Heart right ventricle (tissue), 16 donors: Measurements from ENCODE around the gene NCAM1. TPM values are rescaled to one million over a fixed set of nuclear protein-coding genes. Genes with fewer than 3 reads are reported as not detected.

Source experiments
- ATAC-seq, 8 donors: fragments of 200-7000 bp; cut with Tn5 transposase; one replicate each; pipeline ENCODE4 v1.9.1; 2020; ENCODE audit warnings: mild to moderate bottlenecking in 8 of 8, moderate library complexity in 8 of 8, moderate number of reproducible peaks in 1 of 8
- DNase-seq, 2 donors: peaks; one replicate each; pipeline ENCODE4 v3.0.0-alpha.2; 2020
- H3K27ac ChIP-seq, 10 donors: fragments of 200-600 bp; sonication (generic) in 2 of 10; one replicate each; pipeline versions ENCODE4 v1.5.0 to v1.8.0; 2020 to 2022; ENCODE audit warnings: mild to moderate bottlenecking in 3 of 10
- H3K27me3 ChIP-seq, 7 donors: fragments of 200-600 bp; one replicate each; pipeline ENCODE4 v1.8.0; 2021 to 2022; ENCODE audit warnings: mild to moderate bottlenecking in 2 of 7
- H3K36me3 ChIP-seq, 9 donors: fragments of 200-600 bp; sonication (generic) in 1 of 9; one replicate each; pipeline versions ENCODE4 v1.5.0 to v1.8.0; 2020 to 2022; ENCODE audit warnings: mild to moderate bottlenecking in 2 of 9
- H3K4me1 ChIP-seq, 9 donors: fragments of 200-600 bp; sonication (generic) in 1 of 9; one replicate each; pipeline versions ENCODE4 v1.5.0 to v1.8.0; 2020 to 2022; ENCODE audit warnings: mild to moderate bottlenecking in 4 of 9
- H3K4me3 ChIP-seq, 10 donors: fragments of 200-600 bp; sonication (generic) in 2 of 10; one replicate each; pipeline versions ENCODE4 v1.5.0 to v1.8.0; 2020 to 2022; ENCODE audit warnings: mild to moderate bottlenecking in 7 of 10, moderate library complexity in 2 of 10
- H3K9me3 ChIP-seq, 11 donors: fragments of 200-600 bp in 10 of 11; sonication (generic) in 2 of 11; one replicate each; pipeline versions ENCODE4 v1.5.0 to v1.8.0; 2013 to 2022; ENCODE audit warnings: mild to moderate bottlenecking in 2 of 11, control low read depth in 1 of 11, moderate library complexity in 1 of 11
- WGBS, 2 donors: extraction: QIAGEN DNeasy Blood & Tissue Kit; methylation state at CpG; one replicate each; pipeline ENCODE4 v1.1.7; 2013; ENCODE audit warnings: inconsistent platforms in 1 of 2; 5-methylcytosine and 5-hydroxymethylcytosine counted together
- intact Hi-C, 10 donors: fragments of 100-400 bp; cut with DNase I; formaldehyde crosslinking; loops; one replicate each; pipeline versions ENCODE4 v1.11.1 to v1.14.2; 2022
- polyA plus RNA-seq, 2 donors: library from polyadenylated mRNA; stranded (reverse); fragments of 200-250 nt; gene quantifications; one replicate each; pipeline ENCODE4 v1.2.3, GENCODE V29; 2013
- total RNA-seq, 10 donors: library from RNA; stranded (reverse); fragmentation: NEBNext Ultra II Directional in 3 of 10; extraction: Animal tissue kit (Norgen Biotek cat#: 25700) in 3 of 10; gene quantifications; one replicate each; pipeline versions ENCODE4 v1.2.1 to v1.2.4, GENCODE V29; 2021 to 2023
- TF ChIP-seq, protein P1 (sequence below), 9 donors: fragments of 200-600 bp; sonication (generic) in 2 of 9; IDR thresholded peaks; one replicate each; pipeline versions ENCODE4 v1.5.0 to v1.8.0; 2021 to 2022; ENCODE audit warnings: antibody characterized with exemption in 9 of 9, mild to moderate bottlenecking in 5 of 9, moderate library complexity in 1 of 9
- donor health status: Arrhythmogenic right ventricular cardiomyopathy.
- donor health status: ischemic (EF 13 %, LVEDD 7.1; RV severe dilation, severe dysfunction).
- donor health status: healthy with polysubstance abuse.
- donor health status: DM: no; HTN: yes; CAD: no.
- donor health status: DM: no; HTN: no; CAD: no.
- donor health status: ischemic (EF 25% LVEDD 6.9; RV normal size, moderate dysfunction).
- donor health status: ischemic (EF 25% LVEDD 5.7; RV mildly dilated, moderate dysfunction).
- donor health status: healthy.
- donor health status: DM: yes; HTN: yes; CAD: no.
- donor health status: Ischemic cardiomyopathy.
- donor health status: ischemic (EF 35%, LVEDD 5.7; RV mildly dilated, moderate dysfunction).
- donor health status: nonischemic (EF 11% LVEDD 7.7; RV severe dilation, severe dysfunction).
- donor health status: DM: yes; HTN: yes; CAD: no.
- donor health status: PGD.
- donor health status: ischemic (EF 29% LVEDD 5.4; RV normal size, mild dysfunction).
- donor health status: nonischemic (EF 23%, LVEDD 6.1; RV moderate dilation, normal function).

NCAM1 gene
- total and polyA plus RNA-seq, 12 donors: 76.8 to 454 (median 328) TPM

DNA sequence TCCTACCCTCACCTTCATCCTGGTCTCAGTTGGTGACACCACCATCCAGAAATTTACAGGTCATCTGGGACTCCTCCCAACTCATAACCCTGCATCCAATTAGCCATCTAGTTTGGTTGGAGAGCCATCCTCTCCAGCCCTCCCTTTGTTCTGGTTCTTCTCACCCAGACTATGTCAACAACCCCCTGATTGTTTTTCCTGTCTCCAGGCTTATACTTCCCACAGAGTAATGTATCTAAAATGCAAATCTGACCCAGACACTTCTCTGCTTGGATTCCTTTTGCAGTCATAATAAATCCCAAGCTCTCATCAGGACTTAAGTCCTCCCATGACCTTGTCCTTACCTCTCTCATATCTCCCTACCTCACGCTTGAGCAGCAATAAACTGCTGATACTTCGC, 356.1 kb downstream of the NCAM1 start:
- ATAC-seq (no peak), DNase-seq (no peak)
- intact Hi-C loops: loop anchor here in 1 of 10 donors (10.0 kb wide), 1 partner anchor 477 kb away; no protein-coding TSS in a partner anchor
- Histone ChIP-seq H3K36me3 (peaks cover 0 to 37% (median 0%) of the 10 kb centered on the region in 9 donors), H3K27me3 (no peaks in the 10 kb centered on the region), H3K9me3 (peaks cover 0 to 7% (median 0%) of the 10 kb centered on the region in 11 donors), H3K4me3 (no peak overlapping the region), H3K27ac (no peak overlapping the region), H3K4me1 (peaks cover 3 to 19% (median 17%) of the 10 kb centered on the region in 9 donors)
- TF ChIP-seq, protein P1, sequence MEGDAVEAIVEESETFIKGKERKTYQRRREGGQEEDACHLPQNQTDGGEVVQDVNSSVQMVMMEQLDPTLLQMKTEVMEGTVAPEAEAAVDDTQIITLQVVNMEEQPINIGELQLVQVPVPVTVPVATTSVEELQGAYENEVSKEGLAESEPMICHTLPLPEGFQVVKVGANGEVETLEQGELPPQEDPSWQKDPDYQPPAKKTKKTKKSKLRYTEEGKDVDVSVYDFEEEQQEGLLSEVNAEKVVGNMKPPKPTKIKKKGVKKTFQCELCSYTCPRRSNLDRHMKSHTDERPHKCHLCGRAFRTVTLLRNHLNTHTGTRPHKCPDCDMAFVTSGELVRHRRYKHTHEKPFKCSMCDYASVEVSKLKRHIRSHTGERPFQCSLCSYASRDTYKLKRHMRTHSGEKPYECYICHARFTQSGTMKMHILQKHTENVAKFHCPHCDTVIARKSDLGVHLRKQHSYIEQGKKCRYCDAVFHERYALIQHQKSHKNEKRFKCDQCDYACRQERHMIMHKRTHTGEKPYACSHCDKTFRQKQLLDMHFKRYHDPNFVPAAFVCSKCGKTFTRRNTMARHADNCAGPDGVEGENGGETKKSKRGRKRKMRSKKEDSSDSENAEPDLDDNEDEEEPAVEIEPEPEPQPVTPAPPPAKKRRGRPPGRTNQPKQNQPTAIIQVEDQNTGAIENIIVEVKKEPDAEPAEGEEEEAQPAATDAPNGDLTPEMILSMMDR (IDR thresholded peaks at IDR 0.05): no peak
- 65 to 91% methylated on average over 2 of the region's 2 CpGs for WGBS, 2 donors

DNA sequence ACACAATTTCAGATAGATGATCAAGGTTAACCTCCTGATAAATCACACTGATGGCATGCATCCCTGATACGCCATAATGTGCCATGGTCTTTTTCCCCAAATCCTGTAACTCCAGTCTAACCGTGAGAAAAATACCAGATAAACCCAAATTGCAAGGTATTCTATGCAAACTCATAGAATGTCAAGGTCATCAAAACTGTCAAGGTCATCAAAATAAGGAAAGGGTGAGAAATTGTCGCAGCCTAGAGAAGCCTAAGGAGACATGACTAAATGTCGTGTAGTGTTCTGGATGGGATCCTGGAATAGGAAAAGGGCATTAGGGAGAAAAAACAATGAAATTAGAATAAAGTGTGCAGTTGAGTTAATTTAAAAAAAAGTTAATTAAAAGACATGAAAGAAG, 357.9 kb downstream of the NCAM1 start:
- Histone ChIP-seq H3K4me3 (no peak overlapping the region), H3K27me3 (no peaks in the 10 kb centered on the region), H3K27ac (no peak overlapping the region), H3K36me3 (peaks cover 0 to 50% (median 9%) of the 10 kb centered on the region in 9 donors), H3K9me3 (peaks cover 0 to 7% (median 0%) of the 10 kb centered on the region in 11 donors), H3K4me1 (peaks cover 3 to 13% (median 10%) of the 10 kb centered on the region in 9 donors)
- TF ChIP-seq, protein P1 (IDR thresholded peaks at IDR 0.05): no peak
- WGBS, 2 donors: 94 to 96% methylated on average over 4 of the region's 4 CpGs
- ATAC-seq (no peak), DNase-seq (no peak)
- intact Hi-C loops: loop anchor here in 1 of 10 donors (10.0 kb wide), 1 partner anchor 476 kb away; no protein-coding TSS in a partner anchor

DNA sequence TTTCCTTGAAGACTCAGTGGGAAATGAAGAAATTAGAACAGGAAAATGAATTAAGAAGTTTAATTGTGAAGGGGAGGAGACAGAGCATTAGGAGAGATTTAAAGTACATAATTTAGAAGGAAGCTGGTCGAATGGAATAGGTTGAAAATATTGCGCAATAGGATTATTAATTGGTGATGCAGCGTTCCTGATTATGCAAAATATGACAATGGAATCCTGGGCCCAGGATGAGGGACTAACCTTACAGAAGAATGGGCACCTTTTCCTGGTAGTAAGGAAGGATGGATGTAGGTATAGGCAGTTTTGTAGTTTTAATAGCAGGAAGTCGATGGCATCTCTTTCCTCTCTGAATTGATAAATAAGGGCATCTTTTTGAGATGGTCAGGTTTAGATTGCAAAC, 360.9 kb downstream of the NCAM1 start:
- intact Hi-C loops: no loop called here
- Histone ChIP-seq H3K36me3 (peaks cover 0 to 75% (median 34%) of the 10 kb centered on the region in 9 donors), H3K4me3 (no peak overlapping the region), H3K27ac (no peak overlapping the region), H3K4me1 (no peaks in the 10 kb centered on the region), H3K27me3 (no peaks in the 10 kb centered on the region), H3K9me3 (peaks cover 0 to 7% (median 0%) of the 10 kb centered on the region in 11 donors)
- WGBS, 2 donors: 61 to 84% methylated on average over 4 of the region's 4 CpGs
- no peak for DNase-seq
- no peak for ATAC-seq
- TF ChIP-seq, protein P1 (IDR thresholded peaks at IDR 0.05): no peak

DNA sequence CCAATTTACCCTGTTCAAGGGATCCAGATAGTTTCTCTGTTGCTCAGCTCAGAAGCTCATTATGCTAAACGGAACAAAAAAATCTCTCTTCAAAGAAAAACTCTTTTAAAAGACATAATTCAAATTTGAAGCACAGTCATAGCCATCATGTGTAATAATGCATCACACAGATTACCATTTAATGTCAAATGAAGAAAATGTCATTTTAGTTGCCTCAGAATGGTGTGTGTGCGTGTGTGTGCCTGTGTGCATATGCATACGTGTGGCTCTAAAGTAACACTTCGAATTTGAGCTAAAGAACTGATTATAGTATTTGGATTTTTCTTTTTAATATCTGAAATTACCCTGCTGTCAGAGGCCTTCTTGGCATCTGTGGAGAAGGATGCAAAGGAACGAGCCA, 363.0 kb downstream of the NCAM1 start:
- no peak for ATAC-seq
- H3K27me3 ChIP-seq: no peaks in the 10 kb centered on the region
- TF ChIP-seq, protein P1 (IDR thresholded peaks at IDR 0.05): no peak
- peaks cover 0 to 7% (median 0%) of the 10 kb centered on the region in 11 donors for H3K9me3 ChIP-seq
- peaks cover 0 to 79% (median 39%) of the 10 kb centered on the region in 9 donors for H3K36me3 ChIP-seq
- no peak overlapping the region for H3K4me3 ChIP-seq
- intact Hi-C loops: no loop called here
- H3K27ac ChIP-seq: no peak overlapping the region
- 92 to 96% methylated on average over 5 of the region's 5 CpGs for WGBS, 2 donors
- H3K4me1 ChIP-seq: no peaks in the 10 kb centered on the region
- no peak for DNase-seq
